ENCODE measurements around the gene PLEKHG3.

DNA sequence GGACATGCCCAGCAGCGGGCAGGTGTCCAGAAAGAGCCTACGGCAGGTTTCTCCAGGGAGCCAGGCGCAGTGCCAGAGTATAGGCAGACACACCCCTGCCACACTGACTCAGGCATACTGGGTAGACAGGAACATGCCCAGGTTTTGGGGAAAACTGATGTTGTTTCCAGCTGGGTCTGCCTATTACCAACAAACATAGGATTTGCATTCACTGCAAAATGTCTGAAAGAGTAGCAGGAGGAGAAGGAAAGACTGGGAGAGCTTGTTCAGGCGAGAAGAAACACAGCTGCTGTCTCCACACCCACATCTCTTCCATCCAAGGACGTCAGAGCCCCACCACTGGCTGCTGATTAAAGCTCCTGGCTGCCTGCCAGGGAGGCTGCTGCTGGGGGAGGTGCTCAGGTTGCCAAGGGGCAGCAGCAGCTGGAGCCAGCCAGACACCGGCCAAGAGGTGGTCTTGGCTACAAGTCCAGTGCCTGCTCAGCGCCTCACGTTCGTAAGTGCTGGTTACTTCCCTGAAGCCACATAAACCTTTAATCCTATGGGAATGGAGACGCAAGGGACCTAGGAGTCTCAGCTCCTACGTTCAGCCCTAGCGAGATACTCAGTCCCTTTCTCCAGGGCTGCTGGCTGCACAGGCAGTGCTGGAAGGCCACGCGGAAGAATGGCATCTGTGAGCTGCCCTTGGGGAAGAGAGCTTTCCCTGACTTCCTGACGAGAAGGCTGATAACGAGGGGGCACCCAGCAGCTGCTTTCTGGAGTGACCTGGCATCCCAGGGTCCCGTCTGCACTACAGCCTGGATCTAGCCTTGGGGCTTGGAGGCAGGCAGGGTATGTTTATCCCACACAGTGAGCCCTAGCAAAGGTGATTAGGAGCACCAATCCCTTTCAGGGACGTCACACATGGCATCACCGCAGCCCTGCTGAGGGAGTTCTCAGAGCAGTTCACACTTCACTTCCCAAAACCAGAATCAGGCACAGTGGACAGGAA lies 58.1 kb downstream of the PLEKHG3 start:
- TF ChIP-seq FOXA1 (IDR thresholded peaks at IDR 0.05): no peak
- no peak for TF ChIP-seq BHLHE40 (IDR thresholded peaks at IDR 0.05; ENCODE audit: borderline replicate concordance)
- no peak for TF ChIP-seq ARNT (IDR thresholded peaks at IDR 0.05)
- TF ChIP-seq FOXM1 (IDR thresholded peaks at IDR 0.05; ENCODE audit: borderline replicate concordance): no peak
- TF ChIP-seq TARDBP (IDR thresholded peaks at IDR 0.05): no peak
